Measurements from ENCODE around the gene VENTX. TPM values are rescaled to one million over a fixed set of nuclear protein-coding genes. Genes with fewer than 3 reads are reported as not detected.
A peak's percentile ranks its signal among the peaks of the same experiment; 100 is the strongest.

VENTX gene
- total RNA-seq, 1 donor from 2014 or later, result not detected

- peaks cover 61% of the 10 kb centered on the region for H3K27me3 ChIP-seq
- H3K4me2 ChIP-seq, result no peak overlapping the region
- no peaks in the 10 kb centered on the region for H3K9me3 ChIP-seq (ENCODE audit: low read depth)
- H4K20me1 ChIP-seq (ENCODE audit: low read depth), result peaks cover 12% of the 10 kb centered on the region
- no peaks in the 10 kb centered on the region for H3K79me2 ChIP-seq (ENCODE audit: low read depth)
- H3F3A ChIP-seq (ENCODE audit: low read depth), result peaks cover 8% of the 10 kb centered on the region
- H3K4me3 Mint-ChIP-seq, result no peak overlapping the region
- peaks cover 41% of the 10 kb centered on the region for H3K27me3 Mint-ChIP-seq (ENCODE audit: insufficient read depth, low read depth)
- no peak overlapping the region for H3K4me3 ChIP-seq
- H3K36me3 ChIP-seq, result no peaks in the 10 kb centered on the region
- H3K9me3 Mint-ChIP-seq, result peaks cover 9% of the 10 kb centered on the region
- peaks cover 15% of the 10 kb centered on the region for H3K4me1 Mint-ChIP-seq
- no peak for TF ChIP-seq CTCF (IDR thresholded peaks at IDR 0.05)
- TF ChIP-seq EZH2phosphoT487 (IDR thresholded peaks at IDR 0.05), result no peak
- TF ChIP-seq EZH2 (IDR thresholded peaks at IDR 0.05), result no peak
- H3K36me3 Mint-ChIP-seq, result no peaks in the 10 kb centered on the region
- H3K27ac Mint-ChIP-seq, result no peak overlapping the region
- H3K27ac ChIP-seq, result no peak overlapping the region
- no peak for DNase-seq (ENCODE audit: low spot score)
- no peak overlapping the region for H3K9ac ChIP-seq
- H2AFZ ChIP-seq (replicated peaks), result no peak overlapping the region
- H3K4me1 ChIP-seq, result peaks cover 13% of the 10 kb centered on the region
These were observed 10.4 kb upstream of the VENTX start for GRCh38 chr10:133227256-133227655.

- Mint-ChIP-seq H3K27ac (no peak overlapping the region), H3K27me3 (ENCODE audit: insufficient read depth, low read depth) (peaks cover 63% of the 10 kb centered on the region), H3K4me3 (peak overlapping the region; percentile 71), H3K36me3 (no peaks in the 10 kb centered on the region), H3K4me1 (peaks cover 14% of the 10 kb centered on the region), H3K9me3 (peaks cover 9% of the 10 kb centered on the region)
- H3K36me3 ChIP-seq, result no peaks in the 10 kb centered on the region
- H2AFZ ChIP-seq (replicated peaks), result no peak overlapping the region
- DNase-seq (ENCODE audit: low spot score), result no peak
- H3F3A ChIP-seq (ENCODE audit: low read depth), result peaks cover 8% of the 10 kb centered on the region
- no peaks in the 10 kb centered on the region for H3K9me3 ChIP-seq (ENCODE audit: low read depth)
- H3K4me1 ChIP-seq, result peaks cover 13% of the 10 kb centered on the region
- H3K4me3 ChIP-seq, result peak overlapping the region; percentile 48
- H3K9ac ChIP-seq, result no peak overlapping the region
- H3K4me2 ChIP-seq, result peak overlapping the region; percentile 82
- peak; percentile 59 for TF ChIP-seq EZH2phosphoT487 (IDR thresholded peaks at IDR 0.05)
- TF ChIP-seq EZH2 (IDR thresholded peaks at IDR 0.05), result peak; percentile 84
- TF ChIP-seq CTCF (IDR thresholded peaks at IDR 0.05), result no peak
- H3K27me3 ChIP-seq, result peaks cover 83% of the 10 kb centered on the region
- no peak overlapping the region for H3K27ac ChIP-seq
- H3K79me2 ChIP-seq (ENCODE audit: low read depth), result no peaks in the 10 kb centered on the region
- H4K20me1 ChIP-seq (ENCODE audit: low read depth), result peaks cover 13% of the 10 kb centered on the region
These were observed 8.2 kb upstream of the VENTX start for GRCh38 chr10:133229265-133230043.

- Histone ChIP-seq H3K79me2 (ENCODE audit: low read depth) (no peaks in the 10 kb centered on the region), H3K36me3 (no peaks in the 10 kb centered on the region), H3K9me3 (ENCODE audit: low read depth) (no peaks in the 10 kb centered on the region), H3K9ac (no peak within 1 kb of the TSS), H4K20me1 (ENCODE audit: low read depth) (peaks cover 13% of the 10 kb centered on the region), H3K4me1 (peaks cover 13% of the 10 kb centered on the region), H2AFZ (replicated peaks) (peak within 1 kb of the TSS; percentile 79), H3K4me3 (peak within 1 kb of the TSS; percentile 48), H3K27me3 (peaks cover 88% of the 10 kb centered on the region), H3F3A (ENCODE audit: low read depth) (peaks cover 8% of the 10 kb centered on the region), H3K4me2 (peak within 1 kb of the TSS; percentile 82), H3K27ac (no peak within 1 kb of the TSS)
- peak; percentile 56 for DNase-seq (ENCODE audit: low spot score)
- Mint-ChIP-seq H3K4me3 (peak within 1 kb of the TSS; percentile 71), H3K36me3 (no peaks in the 10 kb centered on the region), H3K27me3 (ENCODE audit: insufficient read depth, low read depth) (peaks cover 67% of the 10 kb centered on the region), H3K4me1 (peaks cover 14% of the 10 kb centered on the region), H3K27ac (no peak within 1 kb of the TSS), H3K9me3 (peaks cover 9% of the 10 kb centered on the region)
- TF ChIP-seq EZH2 (IDR thresholded peaks at IDR 0.05) (no peak), EZH2phosphoT487 (IDR thresholded peaks at IDR 0.05) (no peak), CTCF (IDR thresholded peaks at IDR 0.05) (no peak)
These were observed 7.7 kb upstream of the VENTX start, which contains the start of gene UTF1 for GRCh38 chr10:133230044-133230361. Gene UTF1 (plus strand): TSS chr10:133230217. CDS start chr10:133230289, 72 bp downstream.

Data from neural progenitor cell (in vitro differentiated cells).